Activated naive CD8-positive, alpha-beta T cell treated with anti-CD3 and anti-CD28 coated beads, Interleukin-2, amount 10 ng/mL, durations not matched to agents 7 days and 5 days (primary cell): ENCODE results near the gene PRAME. TPM values are rescaled to one million over a fixed set of nuclear protein-coding genes. Genes with fewer than 3 reads are reported as not detected.
A peak's percentile ranks its signal among the peaks of the same experiment; 100 is the strongest.
"Not testable (repeated sequence)": the region's sequence is repeated elsewhere in the genome, so short reads cannot be mapped to it uniquely, and the experiment has no call there.

Experiments
- ATAC-seq: fragments of 150-1000 bp; cut with Tn5 transposase; one replicate; pipeline ENCODE4 v1.10.0; 2021; ENCODE audit warnings: low read depth, moderate library complexity
- POLR2A ChIA-PET: fragments of 350-600 bp; sonication (Branson Sonifier 250); formaldehyde crosslinking; loops from one replicate; lab custom pipeline; 2021; ENCODE audit warnings: antibody characterized with exemption; lab: Charles Lee
- DNase-seq: peaks from one replicate; pipeline ENCODE4 v3.0.0; 2021
- H3K27ac Mint-ChIP-seq: one replicate; pipeline ENCODE4 v1.8.0; 2022; ENCODE audit warnings: mild to moderate bottlenecking, mixed read lengths
- H3K27me3 Mint-ChIP-seq: one replicate; pipeline ENCODE4 v1.8.0; 2022; ENCODE audit warnings: mild to moderate bottlenecking, moderate library complexity, mixed read lengths
- H3K36me3 Mint-ChIP-seq: one replicate; pipeline ENCODE4 v1.8.0; 2021; ENCODE audit warnings: mild to moderate bottlenecking, mixed read lengths
- H3K4me1 Mint-ChIP-seq: one replicate; pipeline ENCODE4 v1.8.0; 2021; ENCODE audit warnings: mixed read lengths
- H3K4me3 Mint-ChIP-seq: one replicate; pipeline ENCODE4 v1.8.0; 2022; ENCODE audit warnings: mild to moderate bottlenecking, moderate library complexity, mixed read lengths
- H3K9me3 Mint-ChIP-seq: one replicate; pipeline ENCODE4 v1.8.0; 2021; ENCODE audit warnings: mixed read lengths
- total RNA-seq, 2 experiments: library from RNA; stranded (reverse); gene quantifications; one replicate each; pipeline ENCODE4 v1.2.3, GENCODE V29; 2021

PRAME gene
- total RNA-seq, 2 experiments from 2014 or later: not detected

DNA sequence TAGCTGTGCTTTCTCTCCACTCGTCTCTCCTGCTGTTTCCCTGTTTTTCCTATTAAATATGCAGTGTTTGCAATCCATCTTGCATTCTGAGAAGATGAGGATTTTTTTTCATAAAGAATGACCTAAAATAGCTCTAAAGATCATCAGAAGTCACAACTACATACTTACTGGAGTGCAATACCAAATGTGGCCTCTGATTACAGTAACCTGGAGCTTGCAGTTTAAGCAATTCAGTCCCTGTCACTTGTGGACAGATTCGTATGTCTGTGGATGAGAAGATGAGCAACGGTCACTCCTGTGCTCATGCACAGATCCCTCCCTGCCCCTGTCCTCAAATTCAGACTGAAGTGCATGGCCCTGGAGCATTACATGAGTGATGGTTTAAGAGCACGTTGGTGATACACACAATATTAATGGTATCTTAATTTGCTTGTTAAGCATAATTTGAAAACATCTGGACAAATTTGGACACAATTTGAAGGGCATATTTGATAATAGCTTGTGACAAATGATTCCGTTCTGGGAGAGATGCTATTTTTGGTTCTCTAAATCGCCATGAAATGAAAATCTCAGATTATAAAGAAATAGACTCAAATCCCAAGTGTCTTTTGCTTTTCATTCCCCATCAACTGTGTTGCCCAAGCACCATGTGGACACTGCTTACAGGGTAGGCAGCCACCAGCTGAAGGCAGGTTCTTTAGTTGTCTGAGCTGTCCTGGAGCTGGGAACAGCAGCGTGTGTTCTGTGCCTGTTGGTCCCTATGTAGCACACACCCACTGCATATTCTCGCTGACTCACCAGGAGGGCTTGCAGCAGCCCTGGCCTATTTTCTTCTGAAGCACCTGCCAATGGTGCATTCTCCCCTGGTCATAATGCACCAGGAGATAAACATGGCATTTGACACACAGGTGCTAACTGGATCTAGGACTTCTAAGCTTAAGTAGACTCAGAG lies 32.6 kb upstream of the PRAME start:
- Mint-ChIP-seq H3K36me3 (no peaks in the 10 kb centered on the region), H3K4me3 (no peak overlapping the region), H3K27ac (no peak overlapping the region), H3K27me3 (peaks cover 21% of the 10 kb centered on the region), H3K9me3 (no peaks in the 10 kb centered on the region), H3K4me1 (peaks cover 4% of the 10 kb centered on the region)
- POLR2A ChIA-PET: no interaction called here
- ATAC-seq (no peak), DNase-seq (no peak)

- no peak for ATAC-seq
- H3K27ac Mint-ChIP-seq: no peak overlapping the region
- POLR2A ChIA-PET: no interaction called here
- H3K27me3 Mint-ChIP-seq: peaks cover 29% of the 10 kb centered on the region
- H3K36me3 Mint-ChIP-seq: no peaks in the 10 kb centered on the region
- H3K4me1 Mint-ChIP-seq: peaks cover 4% of the 10 kb centered on the region
- H3K9me3 Mint-ChIP-seq: no peaks in the 10 kb centered on the region
- H3K4me3 Mint-ChIP-seq: no peak overlapping the region
- no peak for DNase-seq
Measured at GRCh38 chr22:22590136-22590891, 31.2 kb upstream of the PRAME start.

GRCh38 chr22:22588485-22589164 lies 29.6 kb upstream of the PRAME start:
- no peak overlapping the region for H3K27ac Mint-ChIP-seq

GRCh38 chr22:22587577-22588188 lies 28.6 kb upstream of the PRAME start:
- no peak overlapping the region for H3K4me3 Mint-ChIP-seq
- no peaks in the 10 kb centered on the region for H3K36me3 Mint-ChIP-seq
- peaks cover 46% of the 10 kb centered on the region for H3K27me3 Mint-ChIP-seq
- H3K4me1 Mint-ChIP-seq: no peaks in the 10 kb centered on the region
- H3K9me3 Mint-ChIP-seq: no peaks in the 10 kb centered on the region
- H3K27ac Mint-ChIP-seq: no peak overlapping the region
- POLR2A ChIA-PET: interaction anchor here (0.7 kb wide), 1 partner anchor 9 kb away, joined by 5 read pairs; no protein-coding TSS in a partner anchor
- ATAC-seq (no peak), DNase-seq (no peak)

More at GRCh38 chr22:22588485-22589164, 29.6 kb upstream of the PRAME start:
- no peaks in the 10 kb centered on the region for H3K36me3 Mint-ChIP-seq
- no peaks in the 10 kb centered on the region for H3K4me1 Mint-ChIP-seq
- ATAC-seq (no peak), DNase-seq (no peak)
- POLR2A ChIA-PET: no interaction called here
- H3K9me3 Mint-ChIP-seq: no peaks in the 10 kb centered on the region
- H3K27me3 Mint-ChIP-seq: peaks cover 43% of the 10 kb centered on the region
- H3K4me3 Mint-ChIP-seq: no peak overlapping the region

GRCh38 chr22:22584722-22585121 lies 25.7 kb upstream of the PRAME start:
- no peak for ATAC-seq
- POLR2A ChIA-PET: no interaction called here
- DNase-seq: no peak
- H3K4me1 Mint-ChIP-seq: no peaks in the 10 kb centered on the region
- no peak overlapping the region for H3K27ac Mint-ChIP-seq
- peaks cover 41% of the 10 kb centered on the region for H3K27me3 Mint-ChIP-seq
- H3K9me3 Mint-ChIP-seq: no peaks in the 10 kb centered on the region
- no peak overlapping the region for H3K4me3 Mint-ChIP-seq
- no peaks in the 10 kb centered on the region for H3K36me3 Mint-ChIP-seq

GRCh38 chr22:22583030-22583429 lies 24.0 kb upstream of the PRAME start:
- Mint-ChIP-seq H3K4me1 (no peaks in the 10 kb centered on the region), H3K36me3 (no peaks in the 10 kb centered on the region), H3K27me3 (peaks cover 43% of the 10 kb centered on the region), H3K9me3 (no peaks in the 10 kb centered on the region), H3K27ac (no peak overlapping the region), H3K4me3 (no peak overlapping the region)
- ATAC-seq (no peak), DNase-seq (no peak)
- POLR2A ChIA-PET: no interaction called here

DNA sequence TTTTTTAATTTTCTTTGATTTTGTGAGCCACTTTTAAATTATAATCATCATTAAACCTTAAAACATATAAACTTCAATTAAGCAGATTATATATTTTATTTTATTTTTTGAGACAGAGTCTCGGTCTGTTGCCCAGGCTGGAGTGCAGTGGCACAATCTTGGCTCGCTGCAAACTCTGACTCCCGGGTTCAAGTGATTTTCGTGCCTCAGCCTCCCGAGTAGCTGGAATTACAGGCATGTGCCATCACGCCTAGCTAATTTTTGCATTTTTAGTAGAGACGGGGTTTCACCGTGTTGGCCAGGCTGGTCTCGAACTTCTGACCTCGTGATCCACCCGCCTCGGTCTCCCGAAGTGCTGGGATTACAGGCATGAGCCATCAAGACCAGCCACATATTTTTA lies 22.5 kb upstream of the PRAME start:
- H3K4me1 Mint-ChIP-seq, H3K27ac Mint-ChIP-seq, H3K9me3 Mint-ChIP-seq, POLR2A ChIA-PET, H3K4me3 Mint-ChIP-seq, DNase-seq, H3K36me3 Mint-ChIP-seq, ATAC-seq: not testable (repeated sequence)
- H3K27me3 Mint-ChIP-seq: peaks cover 35% of the 10 kb centered on the region

GRCh38 chr22:22579869-22580604 lies 21.0 kb upstream of the PRAME start:
- peaks cover 29% of the 10 kb centered on the region for H3K27me3 Mint-ChIP-seq
- no peaks in the 10 kb centered on the region for H3K36me3 Mint-ChIP-seq
- ATAC-seq: no peak

GRCh38 chr22:22578702-22579424 lies 19.8 kb upstream of the PRAME start:
- H3K36me3 Mint-ChIP-seq: no peaks in the 10 kb centered on the region
- no peak for DNase-seq
- H3K9me3 Mint-ChIP-seq: no peaks in the 10 kb centered on the region

More at GRCh38 chr22:22579869-22580604, 21.0 kb upstream of the PRAME start:
- DNase-seq: no peak
- H3K4me1 Mint-ChIP-seq: no peaks in the 10 kb centered on the region
- H3K9me3 Mint-ChIP-seq: no peaks in the 10 kb centered on the region
- no peak overlapping the region for H3K4me3 Mint-ChIP-seq
- POLR2A ChIA-PET: no interaction called here
- H3K27ac Mint-ChIP-seq: no peak overlapping the region

DNA sequence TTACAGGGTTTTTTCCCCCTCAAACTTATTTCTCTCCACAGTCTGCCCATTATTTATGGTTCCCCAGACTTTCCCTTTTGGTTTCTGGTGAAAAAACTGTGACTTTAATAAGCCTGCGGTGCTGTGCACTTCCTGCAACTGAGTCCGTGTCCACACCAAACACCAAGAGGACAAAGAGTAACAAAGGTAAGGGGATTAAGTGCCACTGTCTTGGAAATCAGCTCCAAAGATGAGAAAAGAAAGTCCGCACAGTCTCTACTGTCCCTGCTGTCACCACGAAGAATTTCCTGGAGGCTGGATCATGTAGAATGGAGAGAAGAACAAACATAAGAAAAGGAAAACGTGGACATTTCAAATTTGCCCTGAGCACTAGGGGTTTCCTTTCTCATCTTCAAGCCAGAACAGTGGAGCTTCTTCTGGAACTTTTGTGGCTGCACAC lies 17.9 kb upstream of the PRAME start:
- H3K9me3 Mint-ChIP-seq: no peaks in the 10 kb centered on the region
- DNase-seq (no peak), ATAC-seq (no peak)
- POLR2A ChIA-PET: no interaction called here
- no peak overlapping the region for H3K4me3 Mint-ChIP-seq
- no peak overlapping the region for H3K27ac Mint-ChIP-seq
- H3K27me3 Mint-ChIP-seq: peaks cover 22% of the 10 kb centered on the region
- H3K4me1 Mint-ChIP-seq: no peaks in the 10 kb centered on the region
- H3K36me3 Mint-ChIP-seq: no peaks in the 10 kb centered on the region

More at GRCh38 chr22:22578702-22579424, 19.8 kb upstream of the PRAME start:
- H3K27me3 Mint-ChIP-seq: peaks cover 27% of the 10 kb centered on the region
- no peak overlapping the region for H3K4me3 Mint-ChIP-seq
- no peak for ATAC-seq
- no peak overlapping the region for H3K27ac Mint-ChIP-seq
- no peaks in the 10 kb centered on the region for H3K4me1 Mint-ChIP-seq
- POLR2A ChIA-PET: no interaction called here

- no peaks in the 10 kb centered on the region for H3K9me3 Mint-ChIP-seq
- H3K27ac Mint-ChIP-seq: no peak overlapping the region
- no peak for ATAC-seq
Measured at GRCh38 chr22:22576244-22576988, 17.4 kb upstream of the PRAME start.

More at GRCh38 chr22:22576244-22576988, 17.4 kb upstream of the PRAME start:
- POLR2A ChIA-PET: no interaction called here
- peak; percentile 49 for DNase-seq
- no peaks in the 10 kb centered on the region for H3K36me3 Mint-ChIP-seq
- no peak overlapping the region for H3K4me3 Mint-ChIP-seq
- H3K4me1 Mint-ChIP-seq: no peaks in the 10 kb centered on the region
- H3K27me3 Mint-ChIP-seq: peaks cover 23% of the 10 kb centered on the region
